ENCODE results near the gene TSR2. TPM values are rescaled to one million over a fixed set of nuclear protein-coding genes. Genes with fewer than 3 reads are reported as not detected.
A peak's percentile ranks its signal among the peaks of the same experiment; 100 is the strongest.

TSR2 gene
- 48.0 TPM for total RNA-seq
- 70.2 TPM for polyA plus RNA-seq (ENCODE audit: insufficient read depth, low read depth, low replicate concordance)
- long read RNA-seq, donor 1, transcript TSR2-201 (5 exons, 1,534 nt) = major isoform, 18 of 48 reads
- long read RNA-seq, donor 1, partial matches to known transcripts = 30 of 48 reads
- long read RNA-seq, donor 1, other reads (novel, unspliced or antisense) = 0 of 48 reads
- long read RNA-seq, donor 2, transcript TSR2-201 (5 exons, 1,534 nt) = major isoform, 17 of 25 reads
- long read RNA-seq, donor 2, partial matches to known transcripts = 8 of 25 reads
- long read RNA-seq, donor 2, other reads (novel, unspliced or antisense) = 0 of 25 reads
- long read RNA-seq, donor 3, transcript TSR2-201 (5 exons, 1,534 nt) = major isoform, 11 of 17 reads
- long read RNA-seq, donor 3, partial matches to known transcripts = 6 of 17 reads
- long read RNA-seq, donor 3, other reads (novel, unspliced or antisense) = 0 of 17 reads
- long read RNA-seq, donor 4, transcript TSR2-201 (5 exons, 1,534 nt) = major isoform, 27 of 33 reads
- long read RNA-seq, donor 4, partial matches to known transcripts = 6 of 33 reads
- long read RNA-seq, donor 4, other reads (novel, unspliced or antisense) = 0 of 33 reads
- long read RNA-seq, donor 5, partial matches to known transcripts = 0 of 2 reads
- long read RNA-seq, donor 5, other reads (novel, unspliced or antisense) = 0 of 2 reads
- long read RNA-seq, donor 6, transcript TSR2-201 (5 exons, 1,534 nt) = major isoform, 5 of 5 reads
- long read RNA-seq, donor 6, partial matches to known transcripts = 0 of 5 reads
- long read RNA-seq, donor 6, other reads (novel, unspliced or antisense) = 0 of 5 reads
- long read RNA-seq, donor 7, transcript TSR2-201 (5 exons, 1,534 nt) = major isoform, 74 of 90 reads
- long read RNA-seq, donor 7, partial matches to known transcripts = 12 of 90 reads
- long read RNA-seq, donor 7, other reads (novel, unspliced or antisense) = 4 of 90 reads
- long read RNA-seq, donor 8, transcript TSR2-201 (5 exons, 1,534 nt) = major isoform, 9 of 43 reads
- long read RNA-seq, donor 8, partial matches to known transcripts = 34 of 43 reads
- long read RNA-seq, donor 8, other reads (novel, unspliced or antisense) = 0 of 43 reads
- long read RNA-seq, donor 9, transcript TSR2-201 (5 exons, 1,534 nt) = major isoform, 6 of 6 reads
- long read RNA-seq, donor 9, partial matches to known transcripts = 0 of 6 reads
- long read RNA-seq, donor 9, other reads (novel, unspliced or antisense) = 0 of 6 reads
- long read RNA-seq, donor 10, transcript TSR2-201 (5 exons, 1,534 nt) = major isoform, 13 of 19 reads
- long read RNA-seq, donor 10, partial matches to known transcripts = 6 of 19 reads
- long read RNA-seq, donor 10, other reads (novel, unspliced or antisense) = 0 of 19 reads

- intact Hi-C loops (cut with DNase I) = no loop called here
- Histone ChIP-seq H3K27me3 (ENCODE audit: control insufficient read depth, insufficient read depth, low read length) (no peaks in the 10 kb centered on the region), H3K9me3 (ENCODE audit: control insufficient read depth in 2 of 3, insufficient read depth in 1 of 3, low read length in 3 of 3) (no peaks in the 10 kb centered on the region), H3K4me1 (ENCODE audit: control insufficient read depth in 2 of 3, insufficient read depth in 2 of 3, low read depth in 1 of 3, low read length in 3 of 3) (peaks cover 0 to 6% (median 0%) of the 10 kb centered on the region in 3 donors), H3K9ac (ENCODE audit: low read length in 3 of 3) (peak within 1 kb of the TSS; percentile 69 to 77 (median 77)), H3K4me3 (ENCODE audit: low read length in 3 of 3) (peak within 1 kb of the TSS; percentile 85 to 93 (median 88)), H3K27ac (ENCODE audit: low read depth in 2 of 2, low read length in 2 of 2) (no peak within 1 kb of the TSS), H3K36me3 (ENCODE audit: control insufficient read depth in 2 of 3, insufficient read depth in 3 of 3, low read length in 3 of 3) (no peaks in the 10 kb centered on the region)
- DNase-seq (peak; percentile 81 to 94 (median 91)), FAIRE-seq (peak; percentile 91)
- peak; percentile 5 for TF ChIP-seq CTCF (IDR thresholded peaks at IDR 0.05; ENCODE audit: borderline replicate concordance, extremely low read depth, insufficient read depth)
Measured at GRCh38 chrX:54439960-54440871, at the start of gene TSR2. TSS of gene TSR2 (plus strand) at chrX:54440404. CDS start at chrX:54440422, 18 bp downstream.

GRCh38 chrX:54397113-54397512 is 43.1 kb upstream of the TSR2 start:
- no peak overlapping the region for H3K27ac ChIP-seq (ENCODE audit: low read depth in 2 of 2, low read length in 2 of 2)
- DNase-seq = no peak
- no peak for TF ChIP-seq CTCF (IDR thresholded peaks at IDR 0.05; ENCODE audit: borderline replicate concordance, extremely low read depth, insufficient read depth)
- no peaks in the 10 kb centered on the region for H3K36me3 ChIP-seq (ENCODE audit: control insufficient read depth in 2 of 3, insufficient read depth in 3 of 3, low read length in 3 of 3)
- no peaks in the 10 kb centered on the region for H3K4me1 ChIP-seq (ENCODE audit: control insufficient read depth in 2 of 3, insufficient read depth in 2 of 3, low read depth in 1 of 3, low read length in 3 of 3)
- H3K27me3 ChIP-seq (ENCODE audit: control insufficient read depth, insufficient read depth, low read length) = no peaks in the 10 kb centered on the region
- H3K9ac ChIP-seq (ENCODE audit: low read length in 3 of 3) = no peak overlapping the region
- no peak for FAIRE-seq
- intact Hi-C loops (cut with DNase I) = no loop called here
- no peak overlapping the region for H3K4me3 ChIP-seq (ENCODE audit: low read length in 3 of 3)
- no peaks in the 10 kb centered on the region for H3K9me3 ChIP-seq (ENCODE audit: control insufficient read depth in 2 of 3, insufficient read depth in 1 of 3, low read length in 3 of 3)

- intact Hi-C loops (cut with DNase I) = no loop called here
- FAIRE-seq (no peak), DNase-seq (no peak)
- no peak for TF ChIP-seq CTCF (IDR thresholded peaks at IDR 0.05; ENCODE audit: borderline replicate concordance, extremely low read depth, insufficient read depth)
- Histone ChIP-seq H3K9ac (ENCODE audit: low read length in 3 of 3) (no peak overlapping the region), H3K36me3 (ENCODE audit: control insufficient read depth in 2 of 3, insufficient read depth in 3 of 3, low read length in 3 of 3) (no peaks in the 10 kb centered on the region), H3K27ac (ENCODE audit: low read depth in 2 of 2, low read length in 2 of 2) (no peak overlapping the region), H3K9me3 (ENCODE audit: control insufficient read depth in 2 of 3, insufficient read depth in 1 of 3, low read length in 3 of 3) (no peaks in the 10 kb centered on the region), H3K4me1 (ENCODE audit: control insufficient read depth in 2 of 3, insufficient read depth in 2 of 3, low read depth in 1 of 3, low read length in 3 of 3) (no peaks in the 10 kb centered on the region), H3K27me3 (ENCODE audit: control insufficient read depth, insufficient read depth, low read length) (no peaks in the 10 kb centered on the region), H3K4me3 (ENCODE audit: low read length in 3 of 3) (no peak overlapping the region)
Measured at GRCh38 chrX:54407266-54407665, 32.9 kb upstream of the TSR2 start.
